ENCODE data around the gene PHLDA2. TPM values are rescaled to one million over a fixed set of nuclear protein-coding genes. Genes with fewer than 3 reads are reported as not detected.

PHLDA2 gene
- total and polyA plus RNA-seq, 4 donors = 0.60 to 49.2 (median 23.0) TPM

DNA sequence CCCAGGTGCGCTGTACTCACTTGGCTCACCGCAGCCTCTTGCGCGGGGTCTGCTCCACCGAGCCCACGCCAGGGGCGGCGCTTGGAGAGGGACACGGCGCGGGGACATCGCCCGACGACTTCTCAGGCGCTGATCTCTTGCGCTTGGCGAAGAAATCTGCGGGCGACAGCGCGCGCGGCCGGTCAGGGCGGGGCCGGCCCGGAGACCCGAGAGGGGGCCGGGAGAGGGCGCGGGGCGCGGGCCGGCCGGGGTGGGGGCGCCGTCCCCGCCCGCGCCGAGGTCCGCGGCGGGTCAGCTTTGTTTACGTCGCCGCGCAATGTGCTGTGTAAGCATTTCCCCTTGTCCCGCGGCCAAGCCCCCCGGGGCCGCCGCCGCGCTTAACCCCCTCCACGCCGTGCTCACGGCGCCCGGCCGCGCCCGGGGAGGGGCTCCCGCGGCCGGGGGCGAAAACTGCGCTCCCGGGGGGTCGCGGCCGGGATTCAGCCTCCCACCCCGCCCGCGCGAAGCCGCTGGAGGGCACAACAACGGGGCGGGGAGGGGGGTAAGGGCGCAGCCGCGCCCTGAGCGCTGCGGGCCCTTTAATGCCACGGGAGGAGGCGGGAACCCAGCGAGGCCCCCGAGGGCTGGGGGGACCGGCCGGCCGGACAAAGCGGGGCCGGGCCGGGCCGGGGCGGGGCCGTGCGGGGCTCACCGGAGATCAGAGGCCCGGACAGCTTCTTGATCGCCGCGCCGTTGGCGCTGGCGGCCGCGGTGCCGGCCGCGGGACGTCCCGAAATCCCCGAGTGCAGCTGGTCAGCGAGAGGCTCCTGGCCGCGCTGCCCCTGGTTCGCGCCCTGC, 45.0 kb downstream of the PHLDA2 start:
- peaks cover 0 to 10% (median 3%) of the 10 kb centered on the region in 4 donors for H3K36me3 ChIP-seq (ENCODE audit: control insufficient read depth in 4 of 4, insufficient read depth in 4 of 4, low read length in 4 of 4)
- TF ChIP-seq, protein P1, sequence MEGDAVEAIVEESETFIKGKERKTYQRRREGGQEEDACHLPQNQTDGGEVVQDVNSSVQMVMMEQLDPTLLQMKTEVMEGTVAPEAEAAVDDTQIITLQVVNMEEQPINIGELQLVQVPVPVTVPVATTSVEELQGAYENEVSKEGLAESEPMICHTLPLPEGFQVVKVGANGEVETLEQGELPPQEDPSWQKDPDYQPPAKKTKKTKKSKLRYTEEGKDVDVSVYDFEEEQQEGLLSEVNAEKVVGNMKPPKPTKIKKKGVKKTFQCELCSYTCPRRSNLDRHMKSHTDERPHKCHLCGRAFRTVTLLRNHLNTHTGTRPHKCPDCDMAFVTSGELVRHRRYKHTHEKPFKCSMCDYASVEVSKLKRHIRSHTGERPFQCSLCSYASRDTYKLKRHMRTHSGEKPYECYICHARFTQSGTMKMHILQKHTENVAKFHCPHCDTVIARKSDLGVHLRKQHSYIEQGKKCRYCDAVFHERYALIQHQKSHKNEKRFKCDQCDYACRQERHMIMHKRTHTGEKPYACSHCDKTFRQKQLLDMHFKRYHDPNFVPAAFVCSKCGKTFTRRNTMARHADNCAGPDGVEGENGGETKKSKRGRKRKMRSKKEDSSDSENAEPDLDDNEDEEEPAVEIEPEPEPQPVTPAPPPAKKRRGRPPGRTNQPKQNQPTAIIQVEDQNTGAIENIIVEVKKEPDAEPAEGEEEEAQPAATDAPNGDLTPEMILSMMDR (IDR thresholded peaks at IDR 0.05; ENCODE audit: control extremely low read depth, extremely low read depth) = no peak
- H3K9ac ChIP-seq (ENCODE audit: insufficient read depth in 1 of 2, low read length in 2 of 2) = peak overlapping the region in 1 of 2 donors; percentile 11
- peak overlapping the region; percentile 75 to 81 for H3K27ac ChIP-seq (ENCODE audit: low read depth in 1 of 2, low read length in 1 of 2)
- 0 to 1% methylated on average over 62 to 119 of the region's 119 CpGs for WGBS, 2 donors
- H3K4me1 ChIP-seq (ENCODE audit: control insufficient read depth in 5 of 5, insufficient read depth in 5 of 5, low read length in 5 of 5) = peaks cover 0 to 48% (median 11%) of the 10 kb centered on the region in 5 donors
- no peaks in the 10 kb centered on the region for H3K27me3 ChIP-seq (ENCODE audit: control insufficient read depth in 3 of 3, insufficient read depth in 3 of 3, low read length in 2 of 3)
- DNase-seq (peak; percentile 74 to 87 (median 80)), ATAC-seq (ENCODE audit: insufficient read depth, low FRiP score) (peak; percentile 14)
- peak overlapping the region; percentile 65 for H3K4me3 ChIP-seq
- no peaks in the 10 kb centered on the region for H3K9me3 ChIP-seq (ENCODE audit: control insufficient read depth in 4 of 4, insufficient read depth in 3 of 4, low read length in 3 of 4)

DNA sequence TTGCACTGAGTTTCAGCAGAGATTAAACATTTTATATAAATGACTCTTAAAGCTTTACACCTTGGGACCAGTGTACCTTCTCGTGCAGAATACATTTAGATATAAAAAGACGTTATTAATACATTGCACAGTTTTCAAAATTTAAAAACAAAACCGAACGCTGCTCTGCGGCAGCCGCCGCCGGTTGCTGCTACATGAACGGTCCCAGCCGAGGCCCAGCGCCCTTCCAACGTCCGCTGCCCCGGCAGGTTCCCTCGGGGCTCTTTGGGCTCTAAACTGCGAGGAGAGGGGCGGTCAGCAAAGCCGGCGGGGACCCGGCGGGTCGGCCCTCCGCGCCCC, 45.6 kb downstream of the PHLDA2 start:
- Histone ChIP-seq H3K9ac (ENCODE audit: insufficient read depth in 1 of 2, low read length in 2 of 2) (peak overlapping the region in 1 of 2 donors; percentile 0), H3K9me3 (ENCODE audit: control insufficient read depth in 4 of 4, insufficient read depth in 3 of 4, low read length in 3 of 4) (peaks cover 0 to 2% (median 0%) of the 10 kb centered on the region in 4 donors), H3K27ac (ENCODE audit: low read depth in 1 of 2, low read length in 1 of 2) (peak overlapping the region; percentile 58 to 81), H3K4me1 (ENCODE audit: control insufficient read depth in 5 of 5, insufficient read depth in 5 of 5, low read length in 5 of 5) (peaks cover 0 to 48% (median 11%) of the 10 kb centered on the region in 5 donors), H3K4me3 (peak overlapping the region; percentile 65), H3K27me3 (ENCODE audit: control insufficient read depth in 3 of 3, insufficient read depth in 3 of 3, low read length in 2 of 3) (no peaks in the 10 kb centered on the region), H3K36me3 (ENCODE audit: control insufficient read depth in 4 of 4, insufficient read depth in 4 of 4, low read length in 4 of 4) (peaks cover 0 to 16% (median 4%) of the 10 kb centered on the region in 4 donors)
- TF ChIP-seq, protein P1 (IDR thresholded peaks at IDR 0.05; ENCODE audit: control extremely low read depth, extremely low read depth) = no peak
- no peak for DNase-seq
- WGBS, 2 donors = 6 to 7% methylated on average over 24 of the region's 24 CpGs
- no peak for ATAC-seq (ENCODE audit: insufficient read depth, low FRiP score)

DNA sequence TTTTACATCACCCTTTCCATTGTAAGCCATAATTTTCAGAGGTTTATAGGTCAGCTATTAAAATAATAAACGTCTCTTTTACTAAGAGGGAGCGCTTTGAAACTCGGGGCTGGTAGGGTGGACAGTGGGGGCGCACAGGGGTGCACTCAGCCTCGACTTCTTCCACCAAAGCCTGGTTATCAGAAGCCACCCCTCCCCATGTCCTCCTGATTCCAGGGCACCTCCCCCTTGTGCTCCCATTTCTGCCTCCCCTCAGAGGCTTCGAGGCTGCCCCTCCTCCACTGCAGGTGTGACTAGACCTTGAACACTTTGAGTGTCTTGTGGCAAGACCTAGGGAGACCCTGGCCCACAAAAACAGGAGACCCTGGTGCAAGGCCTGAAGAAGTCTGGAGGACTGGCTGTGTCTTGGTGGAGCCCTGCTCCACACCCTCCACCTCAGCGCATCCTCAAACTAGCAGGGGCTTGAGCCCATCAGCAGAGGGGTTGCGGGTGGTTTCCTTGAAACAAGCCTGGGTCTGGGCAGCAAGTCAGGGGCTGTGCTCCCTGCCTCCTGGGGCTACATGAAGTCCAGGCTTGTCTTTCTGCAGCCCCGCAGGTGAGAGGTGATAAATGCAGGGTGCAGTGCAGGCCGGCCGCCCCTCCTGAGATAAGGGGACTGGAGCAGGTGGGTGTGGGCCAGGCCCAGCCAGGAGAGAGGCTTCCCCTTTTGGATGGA, 46.7 kb downstream of the PHLDA2 start:
- Histone ChIP-seq H3K9me3 (ENCODE audit: control insufficient read depth in 4 of 4, insufficient read depth in 3 of 4, low read length in 3 of 4) (peaks cover 0 to 3% (median 0%) of the 10 kb centered on the region in 4 donors), H3K4me3 (peak overlapping the region; percentile 8), H3K36me3 (ENCODE audit: control insufficient read depth in 4 of 4, insufficient read depth in 4 of 4, low read length in 4 of 4) (peaks cover 0 to 17% (median 4%) of the 10 kb centered on the region in 4 donors), H3K27me3 (ENCODE audit: control insufficient read depth in 3 of 3, insufficient read depth in 3 of 3, low read length in 2 of 3) (no peaks in the 10 kb centered on the region), H3K27ac (ENCODE audit: low read depth in 1 of 2, low read length in 1 of 2) (peak overlapping the region in 1 of 2 donors; percentile 15), H3K9ac (ENCODE audit: insufficient read depth in 1 of 2, low read length in 2 of 2) (peak overlapping the region in 1 of 2 donors; percentile 5), H3K4me1 (ENCODE audit: control insufficient read depth in 5 of 5, insufficient read depth in 5 of 5, low read length in 5 of 5) (peaks cover 0 to 49% (median 12%) of the 10 kb centered on the region in 5 donors)
- WGBS, 2 donors = 81 to 86% methylated on average over 11 of the region's 11 CpGs
- TF ChIP-seq, protein P1 (IDR thresholded peaks at IDR 0.05; ENCODE audit: control extremely low read depth, extremely low read depth) = no peak
- no peak for DNase-seq
- no peak for ATAC-seq (ENCODE audit: insufficient read depth, low FRiP score)

Data from lung (tissue), 12 donors.